Keratinocyte (primary cell): ENCODE measurements around the gene CHMP3. TPM values are rescaled to one million over a fixed set of nuclear protein-coding genes. Genes with fewer than 3 reads are reported as not detected.

Source experiments
- DNase-seq: peaks from one replicate; pipeline ENCODE4 v3.0.0-alpha.2; 2011; ENCODE audit warnings: low read depth, missing footprints, low spot score
- FAIRE-seq: peaks from 2 replicates; lab custom pipeline; 2011; peaks lifted over from hg19 to GRCh38; lab: Jason Lieb, UNC
- H2AFZ ChIP-seq: 2 replicates; pipeline ENCODE4 v1.6.0; 2012; ENCODE audit warnings: low read length, control low read depth, inconsistent platforms; ENCODE audit not compliant: control insufficient read depth
- H3K27ac ChIP-seq: 2 replicates; pipeline ENCODE4 v1.5.1; 2011; ENCODE audit warnings: low read length; ENCODE audit not compliant: control insufficient read depth, insufficient read depth
- H3K27me3 ChIP-seq: 3 replicates; pipeline ENCODE4 v1.6.0; 2011; ENCODE audit warnings: low read length; ENCODE audit not compliant: control insufficient read depth, insufficient read depth; ENCODE audit errors: extremely low read depth
- H3K36me3 ChIP-seq, 2 experiments: 2 replicates in 1 of 2; 3 replicates in 1 of 2; pipeline ENCODE4 v1.5.1; 2011; ENCODE audit warnings: low read length in 2 of 2, mild to moderate bottlenecking in 1 of 2; ENCODE audit not compliant: control insufficient read depth in 2 of 2, insufficient read depth in 2 of 2; ENCODE audit errors: extremely low read depth in 1 of 2
- H3K4me1 ChIP-seq: 3 replicates; pipeline ENCODE4 v1.5.1; 2011; ENCODE audit warnings: low read length; ENCODE audit not compliant: control insufficient read depth, insufficient read depth; ENCODE audit errors: extremely low read depth
- H3K4me2 ChIP-seq: 3 replicates; pipeline ENCODE4 v1.6.0; 2011; ENCODE audit warnings: low read depth, low read length; ENCODE audit not compliant: control insufficient read depth, insufficient read depth; ENCODE audit errors: extremely low read depth
- H3K4me3 ChIP-seq, 3 experiments: fragments of 200-600 bp in 1 of 3; sonication (generic) in 1 of 3; 2 replicates in 2 of 3; 3 replicates in 1 of 3; pipeline ENCODE4 v1.5.1; 2011 to 2016; ENCODE audit warnings: low read length in 3 of 3, mild to moderate bottlenecking in 3 of 3, control low read depth in 2 of 3, inconsistent platforms in 1 of 3, low read depth in 1 of 3, mixed read lengths in 1 of 3, mixed run types in 1 of 3, moderate library complexity in 1 of 3; ENCODE audit not compliant: control insufficient read depth in 2 of 3, insufficient read depth in 2 of 3; ENCODE audit errors: extremely low read depth in 1 of 3
- H3K79me2 ChIP-seq: 2 replicates; pipeline ENCODE4 v1.6.0; 2012; ENCODE audit warnings: low read length; ENCODE audit not compliant: control insufficient read depth, insufficient read depth
- H3K9ac ChIP-seq: 3 replicates; pipeline ENCODE4 v1.6.0; 2011; ENCODE audit warnings: low read length; ENCODE audit not compliant: control insufficient read depth, insufficient read depth; ENCODE audit errors: extremely low read depth
- H3K9me1 ChIP-seq: 3 replicates; pipeline ENCODE4 v1.6.0; 2011; ENCODE audit warnings: low read length; ENCODE audit not compliant: control insufficient read depth, insufficient read depth; ENCODE audit errors: extremely low read depth
- H3K9me3 ChIP-seq: 2 replicates; pipeline ENCODE4 v1.5.1; 2012; ENCODE audit warnings: low read depth, low read length; ENCODE audit not compliant: control insufficient read depth
- H4K20me1 ChIP-seq: 3 replicates; pipeline ENCODE4 v1.6.0; 2011; ENCODE audit warnings: low read length; ENCODE audit not compliant: control insufficient read depth, insufficient read depth; ENCODE audit errors: extremely low read depth
- EZH2 ChIP-seq: IDR thresholded peaks from one replicate; pipeline ENCODE4 v1.6.1; 2012; ENCODE audit warnings: inconsistent platforms, mild to moderate bottlenecking, low read length, moderate library complexity
- dilution Hi-C: fragments of 300-500 bp; cut with MboI; formaldehyde crosslinking; loops from one replicate; pipeline ENCODE4 v1.7.0; 2020; ENCODE audit warnings: low sequenced_read_pairs; ENCODE audit not compliant: extremely low pct_ligation_motif_present
- polyA plus RNA-seq, 5 experiments: library from polyadenylated mRNA; depleted of rRNA in 3 of 5; stranded (reverse) in 3 of 5; stranded (forward) in 1 of 5; unstranded in 1 of 5; fragments of >200 nt; gene quantifications; 1 replicate in 1 of 5; 2 replicates in 3 of 5; 3 replicates in 1 of 5; pipeline versions ENCODE4 v1.2.1 to v1.2.3, GENCODE V29; 2011 to 2012; ENCODE audit warnings: missing spikeins in 2 of 5, low read depth in 1 of 5, low replicate concordance in 1 of 5
- TF ChIP-seq, protein P1 (sequence below), 3 experiments: IDR thresholded peaks in 1 of 3; conservative IDR thresholded peaks in 1 of 3; optimal IDR thresholded peaks in 1 of 3; 2 replicates in 2 of 3; 3 replicates in 1 of 3; pipeline versions ENCODE3 to v1.5.1; 2011; ENCODE audit warnings: low read length in 3 of 3, mild to moderate bottlenecking in 3 of 3, moderate library complexity in 2 of 3, control low read depth in 1 of 3, inconsistent platforms in 1 of 3; ENCODE audit not compliant: insufficient read depth in 2 of 3; ENCODE audit errors: extremely low read depth in 1 of 3

CHMP3 gene
- polyA plus RNA-seq, 1 donor (not counting 4 experiments of a cell fraction or from before 2014, with no cell fraction given), result 162 TPM

GRCh38 chr2:86543793-86544192, 19.4 kb downstream of the CHMP3 start:
- no peaks in the 10 kb centered on the region for H3K9me3 ChIP-seq
- H3K4me2 ChIP-seq, result no peak overlapping the region
- dilution Hi-C loops, result no loop called here
- H3K9me1 ChIP-seq, result no peaks in the 10 kb centered on the region
- H3K9ac ChIP-seq, result no peak overlapping the region
- no peak overlapping the region for H2AFZ ChIP-seq
- no peaks in the 10 kb centered on the region for H4K20me1 ChIP-seq
- H3K79me2 ChIP-seq, result no peaks in the 10 kb centered on the region
- no peak for DNase-seq
- no peak for FAIRE-seq
- H3K4me3 ChIP-seq, result no peak overlapping the region
- H3K36me3 ChIP-seq, result peaks cover 0 to 8% of the 10 kb centered on the region in 2 experiments
- H3K27ac ChIP-seq, result no peak overlapping the region
- H3K4me1 ChIP-seq, result no peaks in the 10 kb centered on the region
- TF ChIP-seq EZH2, result no peak
- no peaks in the 10 kb centered on the region for H3K27me3 ChIP-seq

- peaks cover 0 to 8% of the 10 kb centered on the region in 2 experiments for H3K36me3 ChIP-seq
- no peaks in the 10 kb centered on the region for H3K79me2 ChIP-seq
- no peak overlapping the region for H3K27ac ChIP-seq
- H4K20me1 ChIP-seq, result no peaks in the 10 kb centered on the region
- DNase-seq, result no peak
- H3K4me2 ChIP-seq, result no peak overlapping the region
- no peak overlapping the region for H2AFZ ChIP-seq
- no peak overlapping the region for H3K4me3 ChIP-seq
- H3K9me1 ChIP-seq, result no peaks in the 10 kb centered on the region
- H3K9me3 ChIP-seq, result no peaks in the 10 kb centered on the region
- no peak for TF ChIP-seq EZH2
- TF ChIP-seq, protein P1, sequence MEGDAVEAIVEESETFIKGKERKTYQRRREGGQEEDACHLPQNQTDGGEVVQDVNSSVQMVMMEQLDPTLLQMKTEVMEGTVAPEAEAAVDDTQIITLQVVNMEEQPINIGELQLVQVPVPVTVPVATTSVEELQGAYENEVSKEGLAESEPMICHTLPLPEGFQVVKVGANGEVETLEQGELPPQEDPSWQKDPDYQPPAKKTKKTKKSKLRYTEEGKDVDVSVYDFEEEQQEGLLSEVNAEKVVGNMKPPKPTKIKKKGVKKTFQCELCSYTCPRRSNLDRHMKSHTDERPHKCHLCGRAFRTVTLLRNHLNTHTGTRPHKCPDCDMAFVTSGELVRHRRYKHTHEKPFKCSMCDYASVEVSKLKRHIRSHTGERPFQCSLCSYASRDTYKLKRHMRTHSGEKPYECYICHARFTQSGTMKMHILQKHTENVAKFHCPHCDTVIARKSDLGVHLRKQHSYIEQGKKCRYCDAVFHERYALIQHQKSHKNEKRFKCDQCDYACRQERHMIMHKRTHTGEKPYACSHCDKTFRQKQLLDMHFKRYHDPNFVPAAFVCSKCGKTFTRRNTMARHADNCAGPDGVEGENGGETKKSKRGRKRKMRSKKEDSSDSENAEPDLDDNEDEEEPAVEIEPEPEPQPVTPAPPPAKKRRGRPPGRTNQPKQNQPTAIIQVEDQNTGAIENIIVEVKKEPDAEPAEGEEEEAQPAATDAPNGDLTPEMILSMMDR (optimal IDR thresholded peaks at IDR 0.05 in 1 of 3, IDR thresholded peaks at IDR 0.05 in 1 of 3, conservative IDR thresholded peaks at IDR 0.05 in 1 of 3; ENCODE audit: extremely low read depth in 1 of 3, insufficient read depth in 2 of 3, low read length in 3 of 3), result no peak
- H3K27me3 ChIP-seq, result no peaks in the 10 kb centered on the region
- no peak overlapping the region for H3K9ac ChIP-seq
- no peaks in the 10 kb centered on the region for H3K4me1 ChIP-seq
- dilution Hi-C loops, result no loop called here
- FAIRE-seq, result no peak
Measured at GRCh38 chr2:86543335-86543734, 19.9 kb downstream of the CHMP3 start.

GRCh38 chr2:86542814-86543213, 20.4 kb downstream of the CHMP3 start:
- Histone ChIP-seq H3K9me3 (no peaks in the 10 kb centered on the region), H3K36me3 (peaks cover 0 to 8% of the 10 kb centered on the region in 2 experiments), H3K4me3 (no peak overlapping the region), H3K27ac (no peak overlapping the region), H4K20me1 (no peaks in the 10 kb centered on the region), H3K4me1 (no peaks in the 10 kb centered on the region), H3K27me3 (no peaks in the 10 kb centered on the region), H3K9me1 (no peaks in the 10 kb centered on the region), H3K79me2 (no peaks in the 10 kb centered on the region), H3K4me2 (no peak overlapping the region), H2AFZ (no peak overlapping the region), H3K9ac (no peak overlapping the region)
- dilution Hi-C loops, result no loop called here
- TF ChIP-seq EZH2, result no peak
- TF ChIP-seq, protein P1 (optimal IDR thresholded peaks at IDR 0.05 in 1 of 3, IDR thresholded peaks at IDR 0.05 in 1 of 3, conservative IDR thresholded peaks at IDR 0.05 in 1 of 3; ENCODE audit: extremely low read depth in 1 of 3, insufficient read depth in 2 of 3, low read length in 3 of 3), result no peak
- FAIRE-seq, result no peak
- no peak for DNase-seq
